ENCODE data around the gene CCNT1.
"Not testable (repeated sequence)": the region's sequence is repeated elsewhere in the genome, so short reads cannot be mapped to it uniquely, and the experiment has no call there.

The CCNT1 gene

GRCh38 chr12:48641752-48642555 lies 74.6 kb downstream of the CCNT1 start:
- Histone ChIP-seq H3K9me3 (ENCODE audit: control insufficient read depth, insufficient read depth, low read depth, low read length) (peaks cover 40% of the 10 kb centered on the region), H3K36me3 (ENCODE audit: control insufficient read depth, insufficient read depth, low read length) (peaks cover 34% of the 10 kb centered on the region)
- not testable (repeated sequence) for H3K27me3 ChIP-seq (ENCODE audit: control insufficient read depth, insufficient read depth, low read length); H3K9ac ChIP-seq (ENCODE audit: low read length); H3K4me3 ChIP-seq (ENCODE audit: low read depth, low read length); H3K27ac ChIP-seq (ENCODE audit: low read depth, low read length); H3K4me1 ChIP-seq (ENCODE audit: control insufficient read depth, insufficient read depth, low read length)

- no peaks in the 10 kb centered on the region for H3K4me1 ChIP-seq (ENCODE audit: control insufficient read depth, insufficient read depth, low read length)
- no peaks in the 10 kb centered on the region for H3K27me3 ChIP-seq (ENCODE audit: control insufficient read depth, insufficient read depth, low read length)
- H3K27ac ChIP-seq (ENCODE audit: low read depth, low read length): no peak overlapping the region
- H3K4me3 ChIP-seq (ENCODE audit: low read depth, low read length): no peak overlapping the region
- no peak overlapping the region for H3K9ac ChIP-seq (ENCODE audit: low read length)
- peaks cover 40% of the 10 kb centered on the region for H3K9me3 ChIP-seq (ENCODE audit: control insufficient read depth, insufficient read depth, low read depth, low read length)
- H3K36me3 ChIP-seq (ENCODE audit: control insufficient read depth, insufficient read depth, low read length): peaks cover 26% of the 10 kb centered on the region
Measured at GRCh38 chr12:48640854-48641253, 75.7 kb downstream of the CCNT1 start.

GRCh38 chr12:48640428-48640827 lies 76.1 kb downstream of the CCNT1 start:
- Histone ChIP-seq H3K4me3 (ENCODE audit: low read depth, low read length) (no peak overlapping the region), H3K4me1 (ENCODE audit: control insufficient read depth, insufficient read depth, low read length) (no peaks in the 10 kb centered on the region), H3K27me3 (ENCODE audit: control insufficient read depth, insufficient read depth, low read length) (no peaks in the 10 kb centered on the region), H3K9ac (ENCODE audit: low read length) (no peak overlapping the region), H3K27ac (ENCODE audit: low read depth, low read length) (no peak overlapping the region), H3K36me3 (ENCODE audit: control insufficient read depth, insufficient read depth, low read length) (peaks cover 26% of the 10 kb centered on the region), H3K9me3 (ENCODE audit: control insufficient read depth, insufficient read depth, low read depth, low read length) (peaks cover 40% of the 10 kb centered on the region)

Measured in HUES6 (cell line).